ENCODE results near the gene BACE2. TPM values are rescaled to one million over a fixed set of nuclear protein-coding genes. Genes with fewer than 3 reads are reported as not detected.
"Not testable (repeated sequence)": the region's sequence is repeated elsewhere in the genome, so short reads cannot be mapped to it uniquely, and the experiment has no call there.

The BACE2 gene
- total and polyA plus RNA-seq, 11 donors = 3.8 to 30.3 (median 15.6) TPM

- Histone ChIP-seq H3K27ac (no peak overlapping the region), H3K9me3 (no peaks in the 10 kb centered on the region), H3K4me3 (no peak overlapping the region), H3K36me3 (no peaks in the 10 kb centered on the region), H3K27me3 (no peaks in the 10 kb centered on the region), H3K4me1 (peaks cover 0 to 9% (median 0%) of the 10 kb centered on the region in 12 donors)
- WGBS, 4 donors = 84 to 95% (median 87%) methylated on average over 4 to 5 of the region's 5 CpGs
- DNase-seq (no peak), ATAC-seq (no peak)
- intact Hi-C loops (cut with DNase I) = no loop called here
- TF ChIP-seq CTCF (IDR thresholded peaks at IDR 0.05) = no peak
- TF ChIP-seq POLR2A (IDR thresholded peaks at IDR 0.05) = no peak
These were observed 27.4 kb downstream of the BACE2 start for GRCh38 chr21:41195311-41195710.

- no peak for ATAC-seq
These were observed 29.0 kb downstream of the BACE2 start for GRCh38 chr21:41196993-41197392.

GRCh38 chr21:41197582-41197981 lies 29.6 kb downstream of the BACE2 start:
- Histone ChIP-seq H3K27ac (no peak overlapping the region), H3K4me3 (no peak overlapping the region), H3K4me1 (peaks cover 0 to 8% (median 0%) of the 10 kb centered on the region in 12 donors), H3K27me3 (no peaks in the 10 kb centered on the region), H3K9me3 (no peaks in the 10 kb centered on the region), H3K36me3 (no peaks in the 10 kb centered on the region)
- WGBS, 4 donors = 93 to 98% (median 96%) methylated on average over 2 of the region's 2 CpGs
- no peak for ATAC-seq
- no peak for DNase-seq
- TF ChIP-seq CTCF (IDR thresholded peaks at IDR 0.05) (no peak), POLR2A (IDR thresholded peaks at IDR 0.05) (no peak)
- intact Hi-C loops (cut with DNase I) = no loop called here

More at GRCh38 chr21:41196993-41197392, 29.0 kb downstream of the BACE2 start:
- no peak for DNase-seq
- Histone ChIP-seq H3K4me1 (peaks cover 0 to 9% (median 0%) of the 10 kb centered on the region in 12 donors), H3K27ac (no peak overlapping the region), H3K9me3 (no peaks in the 10 kb centered on the region), H3K4me3 (no peak overlapping the region), H3K27me3 (no peaks in the 10 kb centered on the region), H3K36me3 (no peaks in the 10 kb centered on the region)
- TF ChIP-seq CTCF (IDR thresholded peaks at IDR 0.05) (no peak), POLR2A (IDR thresholded peaks at IDR 0.05) (no peak)
- WGBS, 4 donors = 71 to 80% (median 75%) methylated on average over 5 of the region's 5 CpGs
- intact Hi-C loops (cut with DNase I) = no loop called here

GRCh38 chr21:41198647-41199046 lies 30.7 kb downstream of the BACE2 start:
- WGBS, 4 donors = 85 to 92% (median 90%) methylated on average over 5 of the region's 5 CpGs
- intact Hi-C loops (cut with DNase I) = not testable (repeated sequence)

GRCh38 chr21:41199123-41199522 lies 31.2 kb downstream of the BACE2 start:
- Histone ChIP-seq H3K4me3 (no peak overlapping the region), H3K4me1 (peaks cover 0 to 8% (median 0%) of the 10 kb centered on the region in 12 donors), H3K36me3 (no peaks in the 10 kb centered on the region), H3K9me3 (no peaks in the 10 kb centered on the region), H3K27ac (no peak overlapping the region), H3K27me3 (no peaks in the 10 kb centered on the region)
- intact Hi-C loops (cut with DNase I) = no loop called here
- TF ChIP-seq POLR2A (IDR thresholded peaks at IDR 0.05) = no peak
- TF ChIP-seq CTCF (IDR thresholded peaks at IDR 0.05) = no peak
- 84 to 93% (median 88%) methylated on average over 10 of the region's 10 CpGs for WGBS, 4 donors
- DNase-seq (no peak), ATAC-seq (no peak)

More at GRCh38 chr21:41198647-41199046, 30.7 kb downstream of the BACE2 start:
- not testable (repeated sequence) for H3K36me3 ChIP-seq, H3K9me3 ChIP-seq, ATAC-seq, H3K4me1 ChIP-seq, DNase-seq, H3K4me3 ChIP-seq, H3K27ac ChIP-seq, H3K27me3 ChIP-seq
